DND-41 (cell line): ENCODE data around the gene MXI1.

Experiments
- ATAC-seq: fragments of 200-7000 bp; cut with Tn5 transposase; 3 replicates; pipeline ENCODE4 v1.9.1; 2021; ENCODE audit warnings: low read depth; ENCODE audit not compliant: insufficient read depth
- DNase-seq: peaks from one replicate; pipeline ENCODE4 v3.0.0-alpha.2; 2020
- H2AFZ ChIP-seq: 2 replicates; pipeline ENCODE4 v1.6.0; 2012; ENCODE audit warnings: low read depth, low read length
- H3K27ac ChIP-seq: 2 replicates; pipeline ENCODE4 v1.5.1; 2012; ENCODE audit warnings: low read length, inconsistent platforms
- H3K27me3 ChIP-seq: fragments of 200-600 bp; sonication (generic); 2 replicates; pipeline ENCODE4 v1.6.0; 2012; ENCODE audit warnings: low read length, mild to moderate bottlenecking, inconsistent platforms; ENCODE audit not compliant: insufficient read depth, poor library complexity
- H3K36me3 ChIP-seq: 2 replicates; pipeline ENCODE4 v1.5.1; 2012; ENCODE audit warnings: low read length, inconsistent platforms; ENCODE audit not compliant: insufficient read depth
- H3K4me1 ChIP-seq: 2 replicates; pipeline ENCODE4 v1.5.1; 2012; ENCODE audit warnings: mild to moderate bottlenecking, low read length; ENCODE audit not compliant: insufficient read depth
- H3K4me2 ChIP-seq: 2 replicates; pipeline ENCODE4 v1.6.0; 2012; ENCODE audit warnings: mild to moderate bottlenecking, moderate library complexity, low read length, inconsistent platforms; ENCODE audit not compliant: insufficient read depth
- H3K4me3 ChIP-seq, 2 experiments: fragments of 200-600 bp in 1 of 2; shearing (Covaris generic) in 1 of 2; 2 replicates each; pipeline ENCODE4 v1.5.1; 2012 to 2016; ENCODE audit warnings: inconsistent platforms in 2 of 2, low read length in 2 of 2, mild to moderate bottlenecking in 2 of 2, low read depth in 1 of 2, moderate library complexity in 1 of 2
- H3K79me2 ChIP-seq: 2 replicates; pipeline ENCODE4 v1.6.0; 2012; ENCODE audit warnings: low read length, inconsistent platforms; ENCODE audit not compliant: insufficient read depth
- H3K9ac ChIP-seq: 2 replicates; pipeline ENCODE4 v1.6.0; 2012; ENCODE audit warnings: low read depth, mild to moderate bottlenecking, inconsistent platforms, low read length, moderate library complexity
- H3K9me3 ChIP-seq: 2 replicates; pipeline ENCODE4 v1.5.1; 2012; ENCODE audit warnings: low read length, moderate library complexity, mild to moderate bottlenecking, inconsistent platforms; ENCODE audit not compliant: insufficient read depth, severe bottlenecking
- H4K20me1 ChIP-seq: 2 replicates; pipeline ENCODE4 v1.6.0; 2012; ENCODE audit warnings: low read length; ENCODE audit not compliant: insufficient read depth
- CTCF ChIP-seq: IDR thresholded peaks from 2 replicates; pipeline ENCODE4 v1.5.1; 2012; ENCODE audit warnings: borderline replicate concordance, low read length, moderate library complexity, mild to moderate bottlenecking; ENCODE audit not compliant: poor library complexity, severe bottlenecking; ENCODE audit errors: extremely low read depth
- EZH2 ChIP-seq: IDR thresholded peaks from 3 replicates; pipeline ENCODE4 v1.6.1; 2012; ENCODE audit warnings: borderline replicate concordance, low read depth, mild to moderate bottlenecking, moderate library complexity, low read length, inconsistent platforms; ENCODE audit not compliant: severe bottlenecking

The MXI1 gene

GRCh38 chr10:110254467-110254866, 47.1 kb downstream of the MXI1 start:
- Histone ChIP-seq H3K9ac (no peak overlapping the region), H2AFZ (no peak overlapping the region), H3K4me3 (no peak overlapping the region), H3K9me3 (peaks cover 5% of the 10 kb centered on the region), H4K20me1 (no peaks in the 10 kb centered on the region), H3K79me2 (no peaks in the 10 kb centered on the region), H3K4me2 (no peak overlapping the region), H3K27ac (no peak overlapping the region), H3K27me3 (no peaks in the 10 kb centered on the region), H3K36me3 (no peaks in the 10 kb centered on the region), H3K4me1 (no peaks in the 10 kb centered on the region)
- DNase-seq (no peak), ATAC-seq (no peak)
- TF ChIP-seq CTCF (no peak), EZH2 (no peak)

- no peak overlapping the region for H3K9ac ChIP-seq
- TF ChIP-seq EZH2 (no peak), CTCF (no peak)
- H4K20me1 ChIP-seq, result no peaks in the 10 kb centered on the region
- no peak for ATAC-seq
- H3K4me1 ChIP-seq, result no peaks in the 10 kb centered on the region
- peaks cover 5% of the 10 kb centered on the region for H3K9me3 ChIP-seq
- H3K36me3 ChIP-seq, result no peaks in the 10 kb centered on the region
- no peaks in the 10 kb centered on the region for H3K27me3 ChIP-seq
- no peak overlapping the region for H3K4me2 ChIP-seq
- no peak overlapping the region for H3K4me3 ChIP-seq
- no peaks in the 10 kb centered on the region for H3K79me2 ChIP-seq
- H2AFZ ChIP-seq, result no peak overlapping the region
- no peak for DNase-seq
- no peak overlapping the region for H3K27ac ChIP-seq
Measured at GRCh38 chr10:110258542-110258941, 51.1 kb downstream of the MXI1 start.

GRCh38 chr10:110259317-110259716, 51.9 kb downstream of the MXI1 start:
- H3K36me3 ChIP-seq, result no peaks in the 10 kb centered on the region
- H3K4me3 ChIP-seq, result no peak overlapping the region
- TF ChIP-seq CTCF, result no peak
- TF ChIP-seq EZH2, result no peak
- H2AFZ ChIP-seq, result no peak overlapping the region
- H3K4me2 ChIP-seq, result no peak overlapping the region
- H4K20me1 ChIP-seq, result no peaks in the 10 kb centered on the region
- ATAC-seq (no peak), DNase-seq (no peak)
- H3K27me3 ChIP-seq, result no peaks in the 10 kb centered on the region
- no peak overlapping the region for H3K9ac ChIP-seq
- no peaks in the 10 kb centered on the region for H3K4me1 ChIP-seq
- no peaks in the 10 kb centered on the region for H3K79me2 ChIP-seq
- H3K9me3 ChIP-seq, result peaks cover 5% of the 10 kb centered on the region
- H3K27ac ChIP-seq, result no peak overlapping the region

- H3K4me2 ChIP-seq, result no peak overlapping the region
- no peaks in the 10 kb centered on the region for H3K27me3 ChIP-seq
- TF ChIP-seq CTCF (no peak), EZH2 (no peak)
- no peak overlapping the region for H2AFZ ChIP-seq
- DNase-seq (no peak), ATAC-seq (no peak)
- no peak overlapping the region for H3K9ac ChIP-seq
- no peak overlapping the region for H3K4me3 ChIP-seq
- H3K79me2 ChIP-seq, result no peaks in the 10 kb centered on the region
- H4K20me1 ChIP-seq, result no peaks in the 10 kb centered on the region
- H3K36me3 ChIP-seq, result no peaks in the 10 kb centered on the region
- H3K4me1 ChIP-seq, result no peaks in the 10 kb centered on the region
- peaks cover 2% of the 10 kb centered on the region for H3K9me3 ChIP-seq
- no peak overlapping the region for H3K27ac ChIP-seq
Measured at GRCh38 chr10:110260746-110261477, 53.5 kb downstream of the MXI1 start.
